ENCODE data around the gene MFN1.
"Not testable (repeated sequence)": the region's sequence is repeated elsewhere in the genome, so short reads cannot be mapped to it uniquely, and the experiment has no call there.

Gene MFN1

DNA sequence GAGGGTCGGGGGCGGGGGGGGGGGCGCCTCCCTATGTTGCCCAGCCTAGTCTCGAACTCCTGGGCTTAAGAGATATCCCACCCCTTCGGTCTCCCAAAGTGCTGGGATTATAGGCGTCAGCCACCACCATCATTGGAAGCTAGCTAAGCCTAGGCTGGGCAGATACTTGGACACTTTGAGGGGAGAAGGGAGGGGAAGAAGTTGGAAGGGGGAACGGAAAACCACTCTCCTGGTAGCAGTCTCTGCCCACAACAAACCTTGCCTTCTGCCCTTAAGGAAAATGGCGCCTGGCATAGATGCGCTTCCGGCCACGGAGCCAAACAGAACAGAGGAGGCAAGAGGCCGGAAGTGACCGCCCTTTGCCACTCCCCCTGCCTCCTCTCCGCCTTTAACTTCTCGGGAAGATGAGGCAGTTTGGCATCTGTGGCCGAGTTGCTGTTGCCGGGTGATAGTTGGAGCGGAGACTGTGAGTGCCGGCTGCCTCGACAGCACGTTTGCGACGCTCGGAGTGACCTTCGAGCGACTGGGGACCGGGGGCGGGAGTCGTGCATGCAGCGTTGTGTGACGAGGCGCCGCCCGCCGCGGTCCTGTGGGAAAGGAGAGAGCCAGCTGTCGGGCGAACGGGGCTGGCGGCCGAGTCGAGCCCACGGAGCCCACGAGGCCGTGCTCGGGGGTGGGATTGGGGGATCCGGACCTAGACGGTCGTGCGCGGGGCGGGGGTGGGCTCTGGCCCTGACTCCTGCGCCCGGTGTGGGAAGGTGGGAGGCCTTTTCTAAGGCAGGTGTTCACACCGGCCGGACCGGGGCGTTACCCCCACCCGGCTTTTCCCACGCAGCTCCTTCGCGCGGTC lies at the start of gene MFN1:
Gene MFN1 (plus strand): TSS at position 365 of the 850 bp plus-strand sequence. CDS start 1,143 bp downstream, outside the sequence.
- peak; percentile 89 for DNase-seq

DNA sequence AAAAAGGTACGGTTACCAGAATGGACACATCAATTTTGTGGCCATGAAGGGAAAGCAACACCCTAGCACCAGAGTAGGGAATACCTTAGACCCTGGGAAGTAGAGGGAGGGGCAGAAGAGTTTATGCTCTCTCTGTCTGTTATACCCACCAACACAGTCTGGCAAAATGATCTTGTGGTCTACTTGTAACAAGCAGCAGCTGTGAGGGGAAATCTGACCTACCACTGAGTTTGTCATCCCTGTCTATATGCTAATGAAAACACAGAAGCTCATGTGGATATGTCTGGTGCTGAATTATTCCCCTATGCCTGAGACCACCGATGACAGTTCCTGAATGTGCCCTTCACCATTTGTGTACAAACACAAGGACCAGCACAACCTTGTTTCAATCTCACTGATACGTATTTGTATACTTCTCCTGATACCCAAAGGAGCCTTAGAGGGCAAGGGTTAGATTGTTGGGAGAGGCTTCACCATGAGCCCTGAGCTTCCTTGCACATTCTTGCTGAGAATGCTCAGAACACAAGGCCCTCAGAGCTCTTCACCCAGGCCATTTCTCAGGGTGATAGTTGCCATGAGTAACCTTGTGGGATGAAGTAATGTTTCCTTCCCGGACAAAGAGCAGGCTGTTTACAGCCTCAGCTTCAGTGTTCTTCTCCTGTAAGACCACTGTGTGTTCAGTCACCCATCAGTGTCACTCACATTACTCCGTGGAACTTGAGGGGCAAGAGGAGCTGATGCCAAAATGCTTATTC lies 49.4 kb upstream of the MFN1 start:
- DNase-seq, result no peak

DNA sequence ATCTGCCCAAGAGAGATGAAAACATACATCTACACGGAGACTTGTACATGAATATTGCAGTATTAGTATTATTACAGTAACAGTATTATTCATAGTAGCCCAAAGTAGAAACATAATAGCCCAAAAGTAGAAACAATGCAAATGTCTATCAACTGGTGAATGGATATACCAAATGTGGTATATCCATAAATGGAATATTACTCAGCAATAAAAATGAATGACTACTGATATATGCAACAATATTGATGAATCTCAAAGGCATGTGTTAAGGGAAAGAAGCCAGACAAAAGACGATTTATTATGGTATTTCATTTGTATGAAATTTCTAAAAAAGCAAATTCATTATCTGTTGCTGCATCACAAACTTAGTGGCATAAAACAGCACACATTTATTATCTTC lies 48.2 kb upstream of the MFN1 start:
- no peak for DNase-seq

- DNase-seq, result no peak
Measured at GRCh38 chr3:179299999-179300613, 47.4 kb upstream of the MFN1 start.

- DNase-seq, result no peak
Measured at GRCh38 chr3:179301645-179302044, 45.9 kb upstream of the MFN1 start.

DNA sequence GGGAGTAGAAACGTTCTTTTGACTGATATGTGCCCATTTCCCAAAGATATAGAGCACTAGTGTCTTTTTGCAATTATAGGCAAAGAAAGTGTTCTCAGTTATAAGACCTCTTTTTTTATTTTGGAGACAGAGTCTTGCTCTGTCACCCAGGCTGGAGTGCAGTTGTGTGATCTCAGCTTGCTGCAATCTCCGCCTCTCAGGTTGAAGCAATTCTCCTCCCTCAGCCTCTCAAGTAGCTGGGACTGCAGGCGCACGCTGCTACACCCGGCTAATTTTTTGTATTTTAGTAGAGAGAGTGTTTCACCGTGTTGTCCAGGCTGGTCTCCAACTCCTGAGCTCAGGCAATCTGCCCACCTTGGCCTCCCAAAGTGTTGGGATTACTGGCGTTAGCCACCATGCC lies 45.4 kb upstream of the MFN1 start:
- DNase-seq, result no peak

DNA sequence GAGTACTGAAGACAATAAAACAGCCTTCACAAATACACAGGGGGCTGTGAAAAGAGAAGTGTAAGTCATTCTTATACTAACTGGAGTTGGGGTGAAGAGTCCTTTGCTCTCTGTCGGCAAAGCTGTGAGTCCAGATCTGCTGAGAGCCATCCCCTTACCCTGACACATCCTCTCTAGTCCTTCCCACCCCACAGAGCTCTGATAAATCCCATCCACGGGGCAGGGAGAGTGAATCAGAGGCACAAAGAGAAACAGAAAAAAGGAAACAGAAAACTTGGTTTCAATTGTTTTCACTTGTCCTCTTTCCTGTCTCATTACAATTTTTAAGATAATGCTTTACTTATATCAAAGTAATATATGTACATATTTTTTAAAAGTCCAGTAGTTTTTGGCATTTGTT lies 42.9 kb upstream of the MFN1 start:
- DNase-seq, result no peak

DNA sequence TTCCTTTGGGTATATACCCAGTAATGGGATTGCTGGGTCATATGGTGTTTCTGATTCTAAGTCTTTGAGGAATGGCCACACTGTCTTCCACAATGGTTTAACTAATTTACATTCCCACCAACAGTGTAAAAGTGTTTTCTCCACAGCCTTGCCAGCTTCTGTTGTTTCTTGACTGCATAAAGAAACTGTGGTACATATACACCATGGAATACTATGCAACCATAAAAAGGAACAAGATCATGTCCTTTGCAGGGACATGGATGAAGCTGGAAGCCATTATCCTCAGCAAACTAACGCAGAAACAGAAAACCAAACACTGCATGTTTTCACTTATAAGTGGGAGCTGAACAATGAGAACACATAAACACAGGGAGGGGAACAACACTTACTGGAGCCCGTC lies 40.1 kb upstream of the MFN1 start:
- not testable (repeated sequence) for DNase-seq

DNA sequence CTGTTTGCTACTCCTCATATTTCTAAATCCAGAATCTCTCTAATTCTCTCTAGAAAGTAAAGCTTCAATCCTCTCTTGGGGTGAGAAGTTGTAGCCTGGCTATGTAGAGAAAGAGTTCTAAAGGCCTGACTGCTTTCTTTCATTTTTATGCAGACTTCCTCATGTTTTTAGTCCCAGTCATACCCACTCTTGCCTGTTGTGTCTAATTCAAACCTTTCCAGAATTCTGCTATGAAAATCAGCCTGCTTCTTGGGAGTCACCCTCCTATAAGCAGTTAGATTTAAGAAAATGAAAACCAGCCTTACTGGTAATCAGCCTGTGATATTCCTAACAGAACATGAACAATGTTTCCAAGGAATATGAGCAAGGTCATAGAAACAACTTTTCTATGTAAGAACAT lies 39.5 kb upstream of the MFN1 start:
- no peak for DNase-seq

- DNase-seq, result no peak
Measured at GRCh38 chr3:179309225-179310078, 38.1 kb upstream of the MFN1 start.

DNA sequence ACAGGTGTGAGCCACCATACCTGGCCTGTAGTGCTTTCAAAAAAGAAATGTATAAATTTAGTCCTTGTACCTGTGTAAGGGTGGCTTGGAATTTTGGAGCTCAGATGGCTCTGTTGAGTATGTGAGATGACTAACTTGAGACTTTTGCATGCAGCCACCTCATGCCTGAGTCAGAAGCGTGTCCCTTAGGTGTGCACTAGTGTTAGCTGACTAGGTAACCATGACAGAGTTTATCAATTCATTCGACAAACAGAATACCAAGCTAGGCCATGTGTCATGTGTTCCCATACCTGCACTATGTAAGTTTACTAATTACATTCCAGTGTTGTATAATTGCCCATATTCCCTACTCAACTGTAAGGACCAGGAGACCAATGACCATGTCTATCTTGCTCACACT lies 28.6 kb upstream of the MFN1 start:
- DNase-seq, result no peak

- DNase-seq, result no peak
Measured at GRCh38 chr3:179321668-179322285, 25.7 kb upstream of the MFN1 start.

DNA sequence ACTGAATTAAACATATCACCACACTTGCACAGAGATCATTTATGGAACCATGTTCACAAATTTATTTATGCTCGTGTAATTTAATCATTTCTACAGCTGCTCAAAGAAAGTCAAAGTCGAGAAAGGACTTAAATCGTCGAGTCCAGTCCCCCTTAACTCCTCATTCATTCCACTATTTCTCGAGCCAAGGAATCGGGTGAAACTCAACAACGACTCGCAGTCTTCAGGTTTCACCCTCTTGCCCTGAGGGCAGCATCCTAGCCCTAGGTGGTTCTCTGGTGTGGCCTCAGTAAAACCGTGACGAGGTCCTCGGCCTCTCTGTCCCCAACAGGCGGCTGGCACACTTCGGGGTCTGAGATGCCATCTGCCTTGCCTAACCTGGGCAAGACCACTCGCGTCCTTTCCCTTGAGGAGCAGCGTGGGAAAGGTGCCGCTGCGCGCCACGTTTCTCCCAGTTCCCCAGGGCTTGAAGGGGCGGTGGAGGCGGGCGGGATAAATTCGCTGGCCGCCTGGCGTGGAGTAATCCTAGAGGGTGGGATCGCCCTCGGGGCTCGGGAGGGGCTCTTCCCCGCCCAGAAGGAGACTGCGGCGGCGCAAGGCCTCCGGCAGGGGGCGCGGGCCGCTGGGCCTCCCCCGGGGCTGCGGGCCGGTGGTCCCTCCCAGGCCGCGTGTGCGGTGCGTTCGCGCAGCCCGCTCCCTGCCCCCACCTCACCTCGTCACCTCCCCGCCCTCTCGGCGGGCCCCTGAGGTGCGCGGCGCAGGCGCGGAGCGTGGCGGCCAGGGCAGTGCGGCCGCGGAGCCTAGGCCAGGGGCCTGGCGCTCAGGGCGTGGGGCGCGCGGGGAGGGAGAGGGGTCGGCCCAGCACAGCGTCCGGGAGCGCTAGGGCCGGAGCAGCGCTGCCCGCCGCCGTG lies 25.0 kb upstream of the MFN1 start, which contains the start of gene ZNF639:
Gene ZNF639 (plus strand): TSS at position 746 of the 911 bp plus-strand sequence. CDS start 5,263 bp downstream, outside the sequence.
- peak; percentile 91 for DNase-seq

DNA sequence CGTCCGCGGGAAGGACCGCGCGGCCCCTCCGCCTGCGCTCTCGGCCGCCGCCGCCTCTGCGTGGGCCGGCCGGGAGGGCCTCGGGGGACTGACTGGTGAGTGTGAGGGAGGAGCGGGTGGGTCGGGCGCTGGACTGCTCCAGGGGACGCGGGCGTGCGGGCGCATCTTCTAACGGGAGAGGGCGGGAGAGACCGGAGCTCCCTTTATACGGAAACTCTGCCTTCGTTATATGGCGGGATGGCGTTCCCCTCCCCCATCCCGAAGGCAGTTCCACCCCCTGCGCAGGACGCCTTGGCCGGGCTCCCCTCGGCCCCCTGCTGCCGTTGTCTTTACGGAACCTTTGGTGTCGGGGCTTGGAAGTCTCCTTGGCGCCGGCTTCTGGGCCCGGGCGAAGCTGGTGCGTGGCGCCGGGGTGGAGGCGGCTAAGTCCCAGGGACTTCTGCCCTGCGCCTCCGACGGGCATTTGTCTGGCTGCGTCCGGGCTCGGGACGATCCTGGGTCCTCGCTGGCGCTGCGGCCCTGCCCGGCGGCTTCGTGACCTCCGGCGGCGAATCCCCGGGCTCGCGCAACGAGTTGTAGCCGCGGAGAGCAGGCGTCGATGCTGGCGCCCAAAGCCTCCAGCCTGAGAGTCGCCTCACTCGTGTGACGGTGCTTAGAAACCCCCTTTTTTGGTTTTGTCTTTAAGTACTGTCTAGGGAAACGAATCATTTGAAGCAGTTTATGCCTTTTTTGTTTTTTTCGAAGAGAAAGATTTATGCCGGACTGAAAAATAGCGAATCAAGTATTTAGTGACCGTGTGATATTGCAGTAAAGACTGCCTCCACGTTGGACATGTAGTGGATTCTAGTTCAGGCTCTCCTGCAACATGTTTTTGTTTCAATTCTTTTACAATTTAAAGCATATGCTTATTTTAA lies 24.1 kb upstream of the MFN1 start:
- peak; percentile 81 for DNase-seq

- DNase-seq, result no peak
Measured at GRCh38 chr3:179324270-179324754, 23.2 kb upstream of the MFN1 start.

DNA sequence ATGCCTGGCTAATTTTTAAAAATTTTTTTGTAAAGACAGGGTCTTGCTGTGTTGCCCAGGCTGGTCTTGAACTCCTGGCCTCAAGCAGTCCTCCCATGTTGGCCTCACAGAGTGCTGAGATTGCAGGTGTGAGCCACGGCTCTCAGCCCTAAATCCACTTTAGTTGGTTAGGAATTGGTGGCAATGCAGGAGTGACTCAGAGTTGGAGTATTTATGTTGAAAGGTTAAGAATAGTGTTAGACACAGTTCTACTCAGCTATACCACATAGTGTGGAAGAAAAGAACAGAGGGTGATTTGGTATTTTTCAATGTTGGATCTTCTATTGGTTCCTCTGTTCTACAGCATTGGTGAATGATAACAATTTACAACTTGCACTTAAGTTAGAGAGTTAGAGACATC lies 17.1 kb upstream of the MFN1 start:
- DNase-seq, result no peak

GRCh38 chr3:179332240-179332639 lies 15.3 kb upstream of the MFN1 start:
- DNase-seq, result no peak

GRCh38 chr3:179333084-179333483 lies 14.4 kb upstream of the MFN1 start:
- no peak for DNase-seq

- DNase-seq, result no peak
Measured at GRCh38 chr3:179336345-179336929, 11.1 kb upstream of the MFN1 start.
